Caco-2 (cell line): ENCODE measurements around the gene AHDC1. TPM values are rescaled to one million over a fixed set of nuclear protein-coding genes. Genes with fewer than 3 reads are reported as not detected.

Experiments
- BruUV-seq: library from RNA; stranded (reverse); fragments of 400-500 nt; replicated peaks from 2 replicates; lab custom pipeline; 2021; lab: Mats Ljungman, UMichigan
- CTCF ChIA-PET: fragments of 300-600 bp; sonication (Branson Sonifier 250); formaldehyde crosslinking; loops from one replicate; lab custom pipeline; 2022; ENCODE audit warnings: antibody characterized with exemption; lab: Charles Lee
- POLR2A ChIA-PET: fragments of 300-600 bp; sonication (Branson Sonifier 250); formaldehyde crosslinking; loops from one replicate; lab custom pipeline; 2022; ENCODE audit warnings: antibody characterized with exemption; lab: Charles Lee
- DNase-seq, 2 experiments: peaks; one replicate each; pipeline versions ENCODE4 v3.0.0 to v3.0.0-alpha.2; 2020 to 2022
- H3K27me3 ChIP-seq: replicated peaks from 2 replicates; pipeline ENCODE4 v1.6.0; 2011; ENCODE audit warnings: low read length; ENCODE audit not compliant: control insufficient read depth, insufficient read depth
- H3K36me3 ChIP-seq: 2 replicates; pipeline ENCODE4 v1.5.1; 2011; ENCODE audit warnings: low read length; ENCODE audit not compliant: control insufficient read depth, insufficient read depth
- H3K4me1 ChIP-seq: fragments of 250-450 bp; sonication (Bioruptor Pico); 2 replicates; pipeline ENCODE4 v1.5.1; 2020; ENCODE audit warnings: mild to moderate bottlenecking
- H3K4me3 ChIP-seq: 2 replicates; pipeline ENCODE4 v1.5.1; 2011; ENCODE audit warnings: low read depth, mild to moderate bottlenecking, control low read depth, low read length
- H3K9me3 ChIP-seq: fragments of 250-450 bp; sonication (Bioruptor Pico); 2 replicates; pipeline ENCODE4 v1.5.1; 2020; ENCODE audit warnings: mild to moderate bottlenecking, moderate library complexity
- H3K27ac Mint-ChIP-seq: one replicate; pipeline ENCODE4 v1.8.0; 2022; ENCODE audit warnings: mixed read lengths; ENCODE audit not compliant: unreplicated experiment
- H3K27me3 Mint-ChIP-seq: one replicate; pipeline ENCODE4 v1.8.0; 2022; ENCODE audit warnings: mixed read lengths; ENCODE audit not compliant: insufficient read depth, unreplicated experiment
- H3K36me3 Mint-ChIP-seq: one replicate; pipeline ENCODE4 v1.8.0; 2022; ENCODE audit warnings: mild to moderate bottlenecking, mixed read lengths; ENCODE audit not compliant: insufficient read depth, unreplicated experiment
- H3K4me1 Mint-ChIP-seq: one replicate; pipeline ENCODE4 v1.8.0; 2022; ENCODE audit warnings: low read depth, mixed read lengths; ENCODE audit not compliant: unreplicated experiment
- H3K4me3 Mint-ChIP-seq: one replicate; pipeline ENCODE4 v1.8.0; 2022; ENCODE audit warnings: mild to moderate bottlenecking, moderate library complexity, mixed read lengths; ENCODE audit not compliant: unreplicated experiment
- H3K9me3 Mint-ChIP-seq: one replicate; pipeline ENCODE4 v1.8.0; 2022; ENCODE audit warnings: mixed read lengths; ENCODE audit not compliant: unreplicated experiment
- intact Hi-C: fragments of 100-400 bp; cut with micrococcal nuclease; formaldehyde crosslinking; loops from one replicate; pipeline ENCODE4 v1.10.0; 2022; ENCODE audit not compliant: unreplicated experiment
- total RNA-seq: library from RNA; stranded (reverse); gene quantifications from 2 replicates; pipeline ENCODE4 v1.2.3, GENCODE V29; 2022
- TF ChIP-seq, protein P1 (sequence below), 2 experiments: fragments of 200-600 bp in 1 of 2; IDR thresholded peaks; 1 replicate in 1 of 2; 2 replicates in 1 of 2; pipeline versions ENCODE4 v1.5.1 to v1.8.0; 2011 to 2022; ENCODE audit warnings: antibody characterized with exemption in 1 of 2, control low read depth in 1 of 2, inconsistent platforms in 1 of 2, low read depth in 1 of 2, low read length in 1 of 2, mild to moderate bottlenecking in 1 of 2, moderate library complexity in 1 of 2; ENCODE audit not compliant: insufficient read depth in 1 of 2, severe bottlenecking in 1 of 2, unreplicated experiment in 1 of 2

Gene AHDC1
- total RNA-seq, 1 experiment from 2014 or later, result 17.0 TPM

DNA sequence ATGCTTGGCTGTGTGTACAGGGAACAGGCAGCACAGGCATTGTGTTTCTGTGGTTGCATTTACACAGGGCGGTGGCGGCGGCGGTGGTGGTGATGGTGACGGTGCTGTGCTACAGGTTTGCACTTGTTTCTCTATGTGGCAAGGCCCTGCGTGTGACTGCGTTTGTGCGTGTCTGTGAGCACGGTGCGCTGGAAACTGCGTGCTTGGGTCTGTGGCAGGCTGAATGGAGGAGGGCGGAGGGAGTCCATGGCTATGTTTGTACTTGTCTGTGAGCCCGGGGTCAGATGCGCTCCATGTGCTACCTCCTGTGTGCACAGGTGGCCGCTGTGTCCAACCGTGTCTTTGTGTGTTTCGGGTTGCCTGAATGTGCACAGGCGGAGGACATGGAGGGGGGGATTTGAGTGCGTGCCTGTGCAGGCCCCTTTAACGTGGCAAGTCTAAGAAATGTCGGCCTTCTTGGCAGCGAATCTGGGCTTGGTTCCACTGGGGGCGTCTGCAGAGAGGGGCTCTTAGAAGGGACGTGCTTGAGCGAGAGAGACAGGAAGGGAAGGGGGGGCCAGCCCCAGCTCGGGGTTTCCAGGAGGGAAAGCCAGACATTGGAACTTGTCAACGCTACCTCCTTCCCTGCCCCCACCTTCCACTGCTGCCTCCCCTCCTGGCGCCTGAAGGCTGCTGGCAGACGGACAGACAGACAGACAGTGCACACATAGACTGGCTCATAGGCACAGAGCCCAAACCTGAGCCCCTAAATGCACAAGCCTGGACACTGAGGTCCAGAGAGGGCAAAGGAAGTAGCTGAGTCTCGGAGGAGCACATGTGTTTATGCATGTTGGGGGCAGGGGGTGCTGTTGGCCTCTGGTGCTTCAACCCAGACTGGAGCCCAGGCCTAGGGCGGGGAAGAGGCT lies 81.3 kb downstream of the AHDC1 start:
- no peaks in the 10 kb centered on the region for H3K27me3 Mint-ChIP-seq
- H3K9me3 ChIP-seq, result no peaks in the 10 kb centered on the region
- no peaks in the 10 kb centered on the region for H3K27me3 ChIP-seq
- TF ChIP-seq, protein P1, sequence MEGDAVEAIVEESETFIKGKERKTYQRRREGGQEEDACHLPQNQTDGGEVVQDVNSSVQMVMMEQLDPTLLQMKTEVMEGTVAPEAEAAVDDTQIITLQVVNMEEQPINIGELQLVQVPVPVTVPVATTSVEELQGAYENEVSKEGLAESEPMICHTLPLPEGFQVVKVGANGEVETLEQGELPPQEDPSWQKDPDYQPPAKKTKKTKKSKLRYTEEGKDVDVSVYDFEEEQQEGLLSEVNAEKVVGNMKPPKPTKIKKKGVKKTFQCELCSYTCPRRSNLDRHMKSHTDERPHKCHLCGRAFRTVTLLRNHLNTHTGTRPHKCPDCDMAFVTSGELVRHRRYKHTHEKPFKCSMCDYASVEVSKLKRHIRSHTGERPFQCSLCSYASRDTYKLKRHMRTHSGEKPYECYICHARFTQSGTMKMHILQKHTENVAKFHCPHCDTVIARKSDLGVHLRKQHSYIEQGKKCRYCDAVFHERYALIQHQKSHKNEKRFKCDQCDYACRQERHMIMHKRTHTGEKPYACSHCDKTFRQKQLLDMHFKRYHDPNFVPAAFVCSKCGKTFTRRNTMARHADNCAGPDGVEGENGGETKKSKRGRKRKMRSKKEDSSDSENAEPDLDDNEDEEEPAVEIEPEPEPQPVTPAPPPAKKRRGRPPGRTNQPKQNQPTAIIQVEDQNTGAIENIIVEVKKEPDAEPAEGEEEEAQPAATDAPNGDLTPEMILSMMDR (IDR thresholded peaks at IDR 0.05; ENCODE audit: insufficient read depth in 1 of 2, low read depth in 1 of 2, low read length in 1 of 2, severe bottlenecking in 1 of 2, unreplicated experiment in 1 of 2), result peak in 1 of 2 experiments; percentile 12
- BruUV-seq, result no TSS peak
- H3K4me3 ChIP-seq, result no peak overlapping the region
- H3K4me1 ChIP-seq, result peaks cover 87% of the 10 kb centered on the region
- intact Hi-C loops, result no loop called here
- CTCF ChIA-PET, result interaction anchor here (0.6 to 1.4 kb wide), 5 partner anchors 24 to 641 kb away, joined by 3 to 5 read pairs (median 4); no protein-coding TSS in a partner anchor
- H3K4me3 Mint-ChIP-seq, result no peak overlapping the region
- no peak overlapping the region for H3K27ac Mint-ChIP-seq
- POLR2A ChIA-PET, result interaction anchor here (0.5 kb wide), 1 partner anchor 53 kb away, joined by 3 read pairs; no protein-coding TSS in a partner anchor
- H3K9me3 Mint-ChIP-seq, result no peaks in the 10 kb centered on the region
- no peaks in the 10 kb centered on the region for H3K36me3 ChIP-seq
- peak in 1 of 2 experiments; percentile 43 for DNase-seq
- H3K36me3 Mint-ChIP-seq, result peaks cover 6% of the 10 kb centered on the region
- peaks cover 72% of the 10 kb centered on the region for H3K4me1 Mint-ChIP-seq

DNA sequence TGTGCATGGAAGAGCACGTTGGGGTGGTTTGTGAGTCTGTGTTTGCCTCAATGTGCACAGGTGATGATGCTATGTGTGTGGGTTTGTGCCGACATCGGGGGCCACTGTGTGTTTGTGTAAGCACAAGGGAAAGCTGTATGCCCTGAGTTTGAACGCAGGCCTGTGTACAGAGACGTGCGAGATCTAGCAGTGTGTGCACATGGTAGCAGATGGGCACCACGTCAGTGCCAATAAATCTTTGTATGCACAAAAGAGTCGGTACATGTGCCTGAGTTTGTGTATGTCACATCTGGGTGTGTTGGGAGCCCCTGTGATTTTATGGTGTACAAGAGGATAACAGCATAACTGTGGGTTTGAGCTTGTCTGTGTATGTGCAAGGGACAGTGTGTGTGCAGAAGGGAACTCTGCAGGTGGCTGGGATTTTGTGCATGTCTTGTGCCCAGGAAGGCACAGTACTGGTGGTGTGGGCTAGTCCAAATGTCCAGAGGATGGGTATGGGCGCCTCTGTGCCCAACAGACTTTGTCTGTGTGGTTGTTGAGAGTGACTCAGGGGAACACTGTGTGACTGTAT lies 82.0 kb downstream of the AHDC1 start:
- Histone ChIP-seq H3K36me3 (no peaks in the 10 kb centered on the region), H3K27me3 (no peaks in the 10 kb centered on the region), H3K9me3 (no peaks in the 10 kb centered on the region), H3K4me1 (peaks cover 82% of the 10 kb centered on the region), H3K4me3 (no peak overlapping the region)
- Mint-ChIP-seq H3K4me3 (no peak overlapping the region), H3K9me3 (no peaks in the 10 kb centered on the region), H3K27ac (no peak overlapping the region), H3K27me3 (no peaks in the 10 kb centered on the region), H3K4me1 (peaks cover 79% of the 10 kb centered on the region), H3K36me3 (peaks cover 6% of the 10 kb centered on the region)
- no peak for DNase-seq
- ChIA-PET CTCF (no interaction called here), POLR2A (no interaction called here)
- no TSS peak for BruUV-seq
- intact Hi-C loops, result no loop called here
- TF ChIP-seq, protein P1 (IDR thresholded peaks at IDR 0.05; ENCODE audit: insufficient read depth in 1 of 2, low read depth in 1 of 2, low read length in 1 of 2, severe bottlenecking in 1 of 2, unreplicated experiment in 1 of 2), result no peak

DNA sequence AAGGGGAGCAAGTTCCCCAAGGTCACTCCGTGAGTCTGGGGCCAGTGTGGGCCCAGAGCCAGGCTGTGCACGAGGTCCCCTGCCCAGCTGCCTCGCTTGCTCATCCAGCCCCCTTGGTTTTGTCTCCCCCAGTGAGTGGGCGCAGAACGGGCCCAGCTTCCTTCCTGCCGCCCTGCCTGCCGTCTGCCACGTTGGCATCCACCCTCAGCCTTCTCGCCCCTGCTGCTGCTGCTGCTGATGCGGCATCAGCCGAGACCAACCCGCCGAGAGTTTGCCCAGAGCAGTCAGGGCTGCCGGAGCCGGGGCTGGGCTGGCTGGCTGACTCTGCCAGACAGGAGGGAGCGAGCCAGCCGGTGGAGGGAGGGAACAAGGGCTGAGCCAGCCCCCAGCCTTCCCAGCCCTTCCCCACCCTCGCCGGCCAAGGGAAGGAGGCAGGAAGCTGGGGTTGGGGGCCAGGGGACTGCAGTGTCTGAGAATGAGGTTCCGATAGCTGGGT lies 82.6 kb downstream of the AHDC1 start:
- H3K4me3 ChIP-seq, result no peak overlapping the region
- intact Hi-C loops, result no loop called here
- CTCF ChIA-PET, result no interaction called here

More for the DNA sequence above, 82.6 kb downstream of the AHDC1 start:
- DNase-seq, result no peak
- H3K36me3 ChIP-seq, result no peaks in the 10 kb centered on the region
- Mint-ChIP-seq H3K27ac (peak overlapping the region; percentile 70), H3K27me3 (no peaks in the 10 kb centered on the region), H3K4me1 (peaks cover 74% of the 10 kb centered on the region), H3K4me3 (no peak overlapping the region), H3K36me3 (peaks cover 5% of the 10 kb centered on the region), H3K9me3 (no peaks in the 10 kb centered on the region)
- POLR2A ChIA-PET, result interaction anchor here (0.6 kb wide), 1 partner anchor 25 kb away, joined by 3 read pairs; no protein-coding TSS in a partner anchor
- H3K4me1 ChIP-seq, result peaks cover 76% of the 10 kb centered on the region
- H3K27me3 ChIP-seq, result no peaks in the 10 kb centered on the region
- TF ChIP-seq, protein P1 (IDR thresholded peaks at IDR 0.05; ENCODE audit: insufficient read depth in 1 of 2, low read depth in 1 of 2, low read length in 1 of 2, severe bottlenecking in 1 of 2, unreplicated experiment in 1 of 2), result no peak
- BruUV-seq, result no TSS peak
- no peaks in the 10 kb centered on the region for H3K9me3 ChIP-seq
